GM18951 (cell line): ENCODE data around the gene MYO7B.
"Not testable (repeated sequence)": the region's sequence is repeated elsewhere in the genome, so short reads cannot be mapped to it uniquely, and the experiment has no call there.

Source experiments
- POLR2A ChIP-seq: IDR thresholded peaks from 4 replicates; pipeline ENCODE4 v1.6.1; 2011; ENCODE audit warnings: mild to moderate bottlenecking; ENCODE audit not compliant: insufficient read length, insufficient read depth; ENCODE audit errors: extremely low read depth
- in situ Hi-C: fragments of 300-500 bp; cut with MboI; formaldehyde crosslinking; loops from one replicate; pipeline ENCODE4 v1.12.0; 2022; ENCODE audit warnings: low sequenced_read_pairs, mixed read lengths, inconsistent platforms; ENCODE audit not compliant: unreplicated experiment

MYO7B gene

GRCh38 chr2:127565261-127566138 lies 30.0 kb downstream of the MYO7B start:
- in situ Hi-C loops: no loop called here
- TF ChIP-seq POLR2A: no peak

GRCh38 chr2:127566139-127566417 lies 30.6 kb downstream of the MYO7B start:
- TF ChIP-seq POLR2A: no peak
- in situ Hi-C loops: no loop called here

GRCh38 chr2:127566576-127566975 lies 31.1 kb downstream of the MYO7B start:
- TF ChIP-seq POLR2A: no peak
- in situ Hi-C loops: no loop called here

- TF ChIP-seq POLR2A: no peak
- in situ Hi-C loops: no loop called here
Measured at GRCh38 chr2:127567351-127567854, 31.9 kb downstream of the MYO7B start.

GRCh38 chr2:127568128-127568527 lies 32.6 kb downstream of the MYO7B start:
- in situ Hi-C loops: no loop called here
- TF ChIP-seq POLR2A: no peak

- in situ Hi-C loops: no loop called here
- TF ChIP-seq POLR2A: no peak
Measured at GRCh38 chr2:127569666-127570065, 34.2 kb downstream of the MYO7B start.

GRCh38 chr2:127570282-127571250 lies 35.1 kb downstream of the MYO7B start:
- TF ChIP-seq POLR2A: no peak
- in situ Hi-C loops: no loop called here

GRCh38 chr2:127572352-127572751 lies 36.9 kb downstream of the MYO7B start:
- in situ Hi-C loops: not testable (repeated sequence)

- no peak for TF ChIP-seq POLR2A
- in situ Hi-C loops: no loop called here
Measured at GRCh38 chr2:127572841-127573240, 37.4 kb downstream of the MYO7B start.

- no peak for TF ChIP-seq POLR2A
- in situ Hi-C loops: no loop called here
Measured at GRCh38 chr2:127573298-127573697, 37.8 kb downstream of the MYO7B start.

- in situ Hi-C loops: no loop called here
Measured at GRCh38 chr2:127573771-127574170, 38.3 kb downstream of the MYO7B start.

GRCh38 chr2:127574656-127575055 lies 39.2 kb downstream of the MYO7B start:
- no peak for TF ChIP-seq POLR2A
- in situ Hi-C loops: no loop called here

More at GRCh38 chr2:127573771-127574170, 38.3 kb downstream of the MYO7B start:
- no peak for TF ChIP-seq POLR2A

GRCh38 chr2:127575185-127575765 lies 39.8 kb downstream of the MYO7B start:
- TF ChIP-seq POLR2A: no peak
- in situ Hi-C loops: no loop called here

GRCh38 chr2:127575941-127576432 lies 40.5 kb downstream of the MYO7B start:
- in situ Hi-C loops: no loop called here
- no peak for TF ChIP-seq POLR2A
